ENCODE measurements around the gene RIN1. TPM values are rescaled to one million over a fixed set of nuclear protein-coding genes. Genes with fewer than 3 reads are reported as not detected.

RIN1 gene
- total RNA-seq, 2 donors from 2014 or later = 12.8 to 16.9 TPM

GRCh38 chr11:66310324-66310723 is 25.9 kb downstream of the RIN1 start:
- H3K27me3 ChIP-seq (replicated peaks; ENCODE audit: insufficient read depth) = no peaks in the 10 kb centered on the region
- no peaks in the 10 kb centered on the region for H3K4me1 ChIP-seq (replicated peaks)
- 86% methylated on average over 8 of the region's 8 CpGs for WGBS
- H3K9me3 ChIP-seq = no peaks in the 10 kb centered on the region
- no peaks in the 10 kb centered on the region for H3K36me3 ChIP-seq
- H3K27ac ChIP-seq = no peak overlapping the region
- no peak overlapping the region for H3K4me3 ChIP-seq
- no peak for TF ChIP-seq POLR2A (IDR thresholded peaks at IDR 0.05)
- intact Hi-C loops (cut with DNase I) = loop anchor here (2.0 kb wide), 1 partner anchor 78 kb away; no protein-coding TSS in a partner anchor
- no peak for DNase-seq (ENCODE audit: low spot score)

GRCh38 chr11:66309475-66309874 is 26.8 kb downstream of the RIN1 start:
- TF ChIP-seq POLR2AphosphoS5 (IDR thresholded peaks at IDR 0.05) (no peak), POLR2A (IDR thresholded peaks at IDR 0.05) (no peak), CTCF (IDR thresholded peaks at IDR 0.05) (no peak)
- 58% methylated on average over 3 of the region's 3 CpGs for WGBS
- no peaks in the 10 kb centered on the region for H3K9me3 ChIP-seq

GRCh38 chr11:66302656-66303055 is 33.6 kb downstream of the RIN1 start:
- Histone ChIP-seq H3K4me3 (no peak overlapping the region), H3K27me3 (replicated peaks; ENCODE audit: insufficient read depth) (no peaks in the 10 kb centered on the region), H3K27ac (no peak overlapping the region), H3K36me3 (no peaks in the 10 kb centered on the region), H3K9me3 (no peaks in the 10 kb centered on the region), H3K4me1 (replicated peaks) (no peaks in the 10 kb centered on the region)
- TF ChIP-seq CTCF (IDR thresholded peaks at IDR 0.05) (no peak), POLR2AphosphoS5 (IDR thresholded peaks at IDR 0.05) (no peak), POLR2A (IDR thresholded peaks at IDR 0.05) (no peak)
- no peak for DNase-seq (ENCODE audit: low spot score)
- 87% methylated on average over 12 of the region's 12 CpGs for WGBS
- intact Hi-C loops (cut with DNase I) = no loop called here

More at GRCh38 chr11:66309475-66309874, 26.8 kb downstream of the RIN1 start:
- no peak overlapping the region for H3K27ac ChIP-seq
- no peaks in the 10 kb centered on the region for H3K27me3 ChIP-seq (replicated peaks; ENCODE audit: insufficient read depth)
- H3K4me1 ChIP-seq (replicated peaks) = no peaks in the 10 kb centered on the region
- intact Hi-C loops (cut with DNase I) = no loop called here
- H3K4me3 ChIP-seq = no peak overlapping the region
- DNase-seq (ENCODE audit: low spot score) = no peak
- H3K36me3 ChIP-seq = no peaks in the 10 kb centered on the region

- Histone ChIP-seq H3K27ac (no peak overlapping the region), H3K9me3 (no peaks in the 10 kb centered on the region), H3K4me3 (no peak overlapping the region), H3K36me3 (no peaks in the 10 kb centered on the region), H3K4me1 (replicated peaks) (no peaks in the 10 kb centered on the region), H3K27me3 (replicated peaks; ENCODE audit: insufficient read depth) (peaks cover 3% of the 10 kb centered on the region)
- no peak for TF ChIP-seq POLR2A (IDR thresholded peaks at IDR 0.05)
- no peak for TF ChIP-seq CTCF (IDR thresholded peaks at IDR 0.05)
- no peak for TF ChIP-seq POLR2AphosphoS5 (IDR thresholded peaks at IDR 0.05)
- 55% methylated on average over 3 of the region's 3 CpGs for WGBS
- intact Hi-C loops (cut with DNase I) = no loop called here
- DNase-seq (ENCODE audit: low spot score) = no peak
Measured at GRCh38 chr11:66299186-66299585, 37.0 kb downstream of the RIN1 start.

- H3K36me3 ChIP-seq = no peaks in the 10 kb centered on the region
- peaks cover 3% of the 10 kb centered on the region for H3K27me3 ChIP-seq (replicated peaks; ENCODE audit: insufficient read depth)
- no peak overlapping the region for H3K27ac ChIP-seq
- WGBS = 52% methylated on average over 8 of the region's 8 CpGs
- TF ChIP-seq POLR2AphosphoS5 (IDR thresholded peaks at IDR 0.05) (no peak), CTCF (IDR thresholded peaks at IDR 0.05) (no peak), POLR2A (IDR thresholded peaks at IDR 0.05) (no peak)
- no peak overlapping the region for H3K4me3 ChIP-seq
- no peaks in the 10 kb centered on the region for H3K9me3 ChIP-seq
- DNase-seq (ENCODE audit: low spot score) = no peak
- intact Hi-C loops (cut with DNase I) = no loop called here
- H3K4me1 ChIP-seq (replicated peaks) = no peaks in the 10 kb centered on the region
Measured at GRCh38 chr11:66297610-66298009, 38.6 kb downstream of the RIN1 start.

All from prostate gland (tissue), 2 donors.